Measurements from ENCODE around the gene ROBO1. TPM values are rescaled to one million over a fixed set of nuclear protein-coding genes. Genes with fewer than 3 reads are reported as not detected.

Gene ROBO1
- polyA plus RNA-seq, 1 donor (not counting 4 experiments of a cell fraction or from before 2014, with no cell fraction given), result 27.1 TPM

DNA sequence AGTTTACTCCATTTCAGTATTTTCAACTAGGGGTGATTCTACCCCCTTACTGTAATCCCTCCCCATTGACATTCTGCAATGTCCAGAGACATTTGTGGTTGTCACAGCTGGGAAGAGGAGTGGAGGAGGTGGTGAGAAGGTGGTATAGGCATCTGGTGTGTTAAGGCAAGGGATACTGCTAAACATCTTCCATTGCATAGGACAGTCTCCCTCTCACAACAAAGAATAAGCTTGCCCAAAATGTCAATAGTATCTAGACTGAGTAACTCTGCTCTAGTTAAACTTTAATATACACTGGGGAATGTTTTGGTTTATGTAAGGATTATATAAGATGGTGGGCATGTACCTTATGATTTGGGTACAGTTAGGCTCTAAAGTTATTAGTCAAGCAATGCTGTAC, 737.6 kb downstream of the ROBO1 start:
- H3K4me3 ChIP-seq (ENCODE audit: control insufficient read depth in 2 of 3, extremely low read depth in 1 of 3, insufficient read depth in 2 of 3, low read depth in 1 of 3, low read length in 3 of 3), result no peak overlapping the region
- no peak for FAIRE-seq
- dilution Hi-C loops (cut with MboI; ENCODE audit: extremely low pct_ligation_motif_present, low sequenced_read_pairs), result no loop called here

GRCh38 chr3:79028916-79029315, 738.9 kb downstream of the ROBO1 start:
- DNase-seq (ENCODE audit: low read depth, low spot score) (no peak), FAIRE-seq (no peak)
- no peaks in the 10 kb centered on the region for H3K27me3 ChIP-seq (ENCODE audit: control insufficient read depth, extremely low read depth, insufficient read depth, low read length)
- no peak overlapping the region for H3K9ac ChIP-seq (ENCODE audit: control insufficient read depth, extremely low read depth, insufficient read depth, low read length)
- peaks cover 8% of the 10 kb centered on the region for H3K4me1 ChIP-seq (ENCODE audit: control insufficient read depth, extremely low read depth, insufficient read depth, low read length)
- H3K9me3 ChIP-seq (ENCODE audit: control insufficient read depth, low read depth, low read length), result no peaks in the 10 kb centered on the region
- no peak overlapping the region for H3K4me3 ChIP-seq (ENCODE audit: control insufficient read depth in 2 of 3, extremely low read depth in 1 of 3, insufficient read depth in 2 of 3, low read depth in 1 of 3, low read length in 3 of 3)
- H4K20me1 ChIP-seq (ENCODE audit: control insufficient read depth, extremely low read depth, insufficient read depth, low read length), result no peaks in the 10 kb centered on the region
- dilution Hi-C loops (cut with MboI; ENCODE audit: extremely low pct_ligation_motif_present, low sequenced_read_pairs), result no loop called here
- no peak overlapping the region for H3K4me2 ChIP-seq (ENCODE audit: control insufficient read depth, extremely low read depth, insufficient read depth, low read depth, low read length)
- no peaks in the 10 kb centered on the region for H3K79me2 ChIP-seq (ENCODE audit: control insufficient read depth, insufficient read depth, low read length)
- no peaks in the 10 kb centered on the region for H3K9me1 ChIP-seq (ENCODE audit: control insufficient read depth, extremely low read depth, insufficient read depth, low read length)
- TF ChIP-seq, protein P1, sequence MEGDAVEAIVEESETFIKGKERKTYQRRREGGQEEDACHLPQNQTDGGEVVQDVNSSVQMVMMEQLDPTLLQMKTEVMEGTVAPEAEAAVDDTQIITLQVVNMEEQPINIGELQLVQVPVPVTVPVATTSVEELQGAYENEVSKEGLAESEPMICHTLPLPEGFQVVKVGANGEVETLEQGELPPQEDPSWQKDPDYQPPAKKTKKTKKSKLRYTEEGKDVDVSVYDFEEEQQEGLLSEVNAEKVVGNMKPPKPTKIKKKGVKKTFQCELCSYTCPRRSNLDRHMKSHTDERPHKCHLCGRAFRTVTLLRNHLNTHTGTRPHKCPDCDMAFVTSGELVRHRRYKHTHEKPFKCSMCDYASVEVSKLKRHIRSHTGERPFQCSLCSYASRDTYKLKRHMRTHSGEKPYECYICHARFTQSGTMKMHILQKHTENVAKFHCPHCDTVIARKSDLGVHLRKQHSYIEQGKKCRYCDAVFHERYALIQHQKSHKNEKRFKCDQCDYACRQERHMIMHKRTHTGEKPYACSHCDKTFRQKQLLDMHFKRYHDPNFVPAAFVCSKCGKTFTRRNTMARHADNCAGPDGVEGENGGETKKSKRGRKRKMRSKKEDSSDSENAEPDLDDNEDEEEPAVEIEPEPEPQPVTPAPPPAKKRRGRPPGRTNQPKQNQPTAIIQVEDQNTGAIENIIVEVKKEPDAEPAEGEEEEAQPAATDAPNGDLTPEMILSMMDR (optimal IDR thresholded peaks at IDR 0.05 in 1 of 3, IDR thresholded peaks at IDR 0.05 in 1 of 3, conservative IDR thresholded peaks at IDR 0.05 in 1 of 3; ENCODE audit: extremely low read depth in 1 of 3, insufficient read depth in 2 of 3, low read length in 3 of 3), result no peak
- TF ChIP-seq EZH2 (IDR thresholded peaks at IDR 0.05; ENCODE audit: low read length), result no peak
- no peak overlapping the region for H3K27ac ChIP-seq (ENCODE audit: control insufficient read depth, insufficient read depth, low read length)
- H3K36me3 ChIP-seq (ENCODE audit: control insufficient read depth in 2 of 2, extremely low read depth in 1 of 2, insufficient read depth in 2 of 2, low read length in 2 of 2), result no peaks in the 10 kb centered on the region
- H2AFZ ChIP-seq (ENCODE audit: control insufficient read depth, low read length), result no peak overlapping the region

More for the DNA sequence above, 737.6 kb downstream of the ROBO1 start:
- Histone ChIP-seq H3K9me3 (ENCODE audit: control insufficient read depth, low read depth, low read length) (no peaks in the 10 kb centered on the region), H3K4me1 (ENCODE audit: control insufficient read depth, extremely low read depth, insufficient read depth, low read length) (peaks cover 8% of the 10 kb centered on the region), H3K27me3 (ENCODE audit: control insufficient read depth, extremely low read depth, insufficient read depth, low read length) (no peaks in the 10 kb centered on the region), H2AFZ (ENCODE audit: control insufficient read depth, low read length) (no peak overlapping the region), H3K36me3 (ENCODE audit: control insufficient read depth in 2 of 2, extremely low read depth in 1 of 2, insufficient read depth in 2 of 2, low read length in 2 of 2) (no peaks in the 10 kb centered on the region), H3K9ac (ENCODE audit: control insufficient read depth, extremely low read depth, insufficient read depth, low read length) (no peak overlapping the region), H3K27ac (ENCODE audit: control insufficient read depth, insufficient read depth, low read length) (no peak overlapping the region), H3K9me1 (ENCODE audit: control insufficient read depth, extremely low read depth, insufficient read depth, low read length) (no peaks in the 10 kb centered on the region), H3K79me2 (ENCODE audit: control insufficient read depth, insufficient read depth, low read length) (no peaks in the 10 kb centered on the region), H3K4me2 (ENCODE audit: control insufficient read depth, extremely low read depth, insufficient read depth, low read depth, low read length) (no peak overlapping the region), H4K20me1 (ENCODE audit: control insufficient read depth, extremely low read depth, insufficient read depth, low read length) (no peaks in the 10 kb centered on the region)
- no peak for DNase-seq (ENCODE audit: low read depth, low spot score)
- TF ChIP-seq, protein P1 (optimal IDR thresholded peaks at IDR 0.05 in 1 of 3, IDR thresholded peaks at IDR 0.05 in 1 of 3, conservative IDR thresholded peaks at IDR 0.05 in 1 of 3; ENCODE audit: extremely low read depth in 1 of 3, insufficient read depth in 2 of 3, low read length in 3 of 3), result no peak
- TF ChIP-seq EZH2 (IDR thresholded peaks at IDR 0.05; ENCODE audit: low read length), result no peak
